ENCODE results near the gene ASPG.

DNA sequence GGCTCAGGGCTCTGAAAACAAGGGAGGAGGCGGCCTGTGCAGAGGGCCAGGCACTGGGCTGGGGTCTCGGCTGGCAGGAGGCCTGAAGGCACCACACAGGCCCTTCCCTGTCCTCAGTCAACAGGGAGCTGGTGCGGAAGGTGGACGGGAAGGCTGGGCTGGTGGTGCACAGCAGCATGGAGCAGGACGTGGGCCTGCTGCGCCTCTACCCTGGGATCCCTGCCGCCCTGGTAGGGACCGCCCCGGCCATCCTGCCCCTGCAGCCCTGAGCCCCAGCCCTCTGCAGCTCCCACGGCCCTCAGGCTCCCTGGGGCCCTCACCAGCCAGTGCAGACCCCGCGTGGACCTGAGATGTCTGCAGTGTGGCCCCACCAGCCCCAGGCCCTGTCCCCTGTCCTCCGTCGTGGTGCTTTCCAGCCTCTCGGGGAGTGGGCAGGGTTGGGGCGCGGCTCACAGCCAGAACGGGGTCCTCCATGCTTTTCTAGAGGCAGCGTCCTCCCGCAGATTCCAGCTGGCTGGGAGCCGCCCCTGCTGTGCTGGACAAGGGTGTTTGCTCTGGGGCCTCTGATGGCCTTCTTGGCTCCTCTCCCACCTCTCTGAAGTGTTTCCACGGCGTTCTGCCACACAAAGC lies 18.1 kb downstream of the ASPG start:
- TF ChIP-seq, protein P1, sequence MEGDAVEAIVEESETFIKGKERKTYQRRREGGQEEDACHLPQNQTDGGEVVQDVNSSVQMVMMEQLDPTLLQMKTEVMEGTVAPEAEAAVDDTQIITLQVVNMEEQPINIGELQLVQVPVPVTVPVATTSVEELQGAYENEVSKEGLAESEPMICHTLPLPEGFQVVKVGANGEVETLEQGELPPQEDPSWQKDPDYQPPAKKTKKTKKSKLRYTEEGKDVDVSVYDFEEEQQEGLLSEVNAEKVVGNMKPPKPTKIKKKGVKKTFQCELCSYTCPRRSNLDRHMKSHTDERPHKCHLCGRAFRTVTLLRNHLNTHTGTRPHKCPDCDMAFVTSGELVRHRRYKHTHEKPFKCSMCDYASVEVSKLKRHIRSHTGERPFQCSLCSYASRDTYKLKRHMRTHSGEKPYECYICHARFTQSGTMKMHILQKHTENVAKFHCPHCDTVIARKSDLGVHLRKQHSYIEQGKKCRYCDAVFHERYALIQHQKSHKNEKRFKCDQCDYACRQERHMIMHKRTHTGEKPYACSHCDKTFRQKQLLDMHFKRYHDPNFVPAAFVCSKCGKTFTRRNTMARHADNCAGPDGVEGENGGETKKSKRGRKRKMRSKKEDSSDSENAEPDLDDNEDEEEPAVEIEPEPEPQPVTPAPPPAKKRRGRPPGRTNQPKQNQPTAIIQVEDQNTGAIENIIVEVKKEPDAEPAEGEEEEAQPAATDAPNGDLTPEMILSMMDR (IDR thresholded peaks at IDR 0.05), result no peak
- TF ChIP-seq POLR2AphosphoS5 (IDR thresholded peaks at IDR 0.05) (no peak), POLR2A (IDR thresholded peaks at IDR 0.05) (no peak)
